Chondrocyte (in vitro differentiated cells): ENCODE measurements around the gene UPB1. TPM values are rescaled to one million over a fixed set of nuclear protein-coding genes. Genes with fewer than 3 reads are reported as not detected.

Source experiments
- DNase-seq: peaks from one replicate; pipeline ENCODE4 v3.0.0; 2021; ENCODE audit warnings: mixed read lengths, low spot score
- H3K27ac Mint-ChIP-seq: one replicate; pipeline ENCODE4 v1.8.0; 2021; ENCODE audit warnings: mild to moderate bottlenecking, moderate library complexity, mixed read lengths; ENCODE audit not compliant: unreplicated experiment
- H3K27me3 Mint-ChIP-seq: 2 replicates; pipeline ENCODE4 v1.8.0; 2021; ENCODE audit warnings: low read depth, mixed read lengths
- H3K36me3 Mint-ChIP-seq: 2 replicates; pipeline ENCODE4 v1.8.0; 2021; ENCODE audit warnings: low read depth, mixed read lengths
- H3K4me1 Mint-ChIP-seq: 2 replicates; pipeline ENCODE4 v1.8.0; 2021; ENCODE audit warnings: low read depth, mild to moderate bottlenecking, mixed read lengths
- H3K4me3 Mint-ChIP-seq: one replicate; pipeline ENCODE4 v1.8.0; 2021; ENCODE audit warnings: mild to moderate bottlenecking, moderate library complexity, mixed read lengths; ENCODE audit not compliant: unreplicated experiment
- H3K9me3 Mint-ChIP-seq: 2 replicates; pipeline ENCODE4 v1.8.0; 2021; ENCODE audit warnings: low read depth, mixed read lengths
- total RNA-seq: library from RNA; stranded (reverse); gene quantifications from 3 replicates; pipeline ENCODE4 v1.2.1, GENCODE V29; 2021
- TF ChIP-seq, protein P1 (sequence below): fragments of 200-600 bp; sonication (generic); IDR thresholded peaks from 2 replicates; pipeline ENCODE4 v1.5.0; 2021; ENCODE audit warnings: antibody characterized with exemption, mild to moderate bottlenecking, moderate library complexity

Gene UPB1
- total RNA-seq, 1 donor from 2014 or later, result 0.15 TPM

DNA sequence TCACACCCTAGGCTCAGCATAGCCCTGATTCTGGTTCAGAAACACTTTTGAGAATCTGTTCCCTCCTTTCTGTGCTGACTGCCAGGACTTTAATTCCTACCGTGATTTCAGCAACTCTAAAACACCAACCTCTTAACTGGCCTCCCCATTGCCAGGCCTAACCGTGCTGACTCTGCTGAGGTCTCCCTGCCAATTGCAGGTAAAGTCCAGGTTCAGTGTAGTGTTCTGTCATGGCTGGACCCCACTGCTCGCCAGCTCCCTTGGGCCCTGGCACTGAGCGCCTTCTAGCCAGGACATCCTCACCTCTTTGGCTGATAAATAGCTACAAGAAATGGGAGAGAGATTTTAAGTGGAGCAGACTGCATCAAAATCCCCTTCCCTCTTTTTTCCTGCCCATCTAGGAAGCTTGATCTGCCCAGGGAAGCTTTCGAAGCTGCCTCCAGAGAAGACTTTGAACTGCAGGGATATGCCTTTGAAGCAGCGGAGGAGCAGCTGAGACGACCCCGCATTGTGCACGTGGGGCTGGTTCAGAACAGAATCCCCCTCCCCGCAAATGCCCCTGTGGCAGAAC, 4.7 kb downstream of the UPB1 start:
- H3K27me3 Mint-ChIP-seq, result peaks cover 7% of the 10 kb centered on the region
- TF ChIP-seq, protein P1, sequence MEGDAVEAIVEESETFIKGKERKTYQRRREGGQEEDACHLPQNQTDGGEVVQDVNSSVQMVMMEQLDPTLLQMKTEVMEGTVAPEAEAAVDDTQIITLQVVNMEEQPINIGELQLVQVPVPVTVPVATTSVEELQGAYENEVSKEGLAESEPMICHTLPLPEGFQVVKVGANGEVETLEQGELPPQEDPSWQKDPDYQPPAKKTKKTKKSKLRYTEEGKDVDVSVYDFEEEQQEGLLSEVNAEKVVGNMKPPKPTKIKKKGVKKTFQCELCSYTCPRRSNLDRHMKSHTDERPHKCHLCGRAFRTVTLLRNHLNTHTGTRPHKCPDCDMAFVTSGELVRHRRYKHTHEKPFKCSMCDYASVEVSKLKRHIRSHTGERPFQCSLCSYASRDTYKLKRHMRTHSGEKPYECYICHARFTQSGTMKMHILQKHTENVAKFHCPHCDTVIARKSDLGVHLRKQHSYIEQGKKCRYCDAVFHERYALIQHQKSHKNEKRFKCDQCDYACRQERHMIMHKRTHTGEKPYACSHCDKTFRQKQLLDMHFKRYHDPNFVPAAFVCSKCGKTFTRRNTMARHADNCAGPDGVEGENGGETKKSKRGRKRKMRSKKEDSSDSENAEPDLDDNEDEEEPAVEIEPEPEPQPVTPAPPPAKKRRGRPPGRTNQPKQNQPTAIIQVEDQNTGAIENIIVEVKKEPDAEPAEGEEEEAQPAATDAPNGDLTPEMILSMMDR, result no peak

DNA sequence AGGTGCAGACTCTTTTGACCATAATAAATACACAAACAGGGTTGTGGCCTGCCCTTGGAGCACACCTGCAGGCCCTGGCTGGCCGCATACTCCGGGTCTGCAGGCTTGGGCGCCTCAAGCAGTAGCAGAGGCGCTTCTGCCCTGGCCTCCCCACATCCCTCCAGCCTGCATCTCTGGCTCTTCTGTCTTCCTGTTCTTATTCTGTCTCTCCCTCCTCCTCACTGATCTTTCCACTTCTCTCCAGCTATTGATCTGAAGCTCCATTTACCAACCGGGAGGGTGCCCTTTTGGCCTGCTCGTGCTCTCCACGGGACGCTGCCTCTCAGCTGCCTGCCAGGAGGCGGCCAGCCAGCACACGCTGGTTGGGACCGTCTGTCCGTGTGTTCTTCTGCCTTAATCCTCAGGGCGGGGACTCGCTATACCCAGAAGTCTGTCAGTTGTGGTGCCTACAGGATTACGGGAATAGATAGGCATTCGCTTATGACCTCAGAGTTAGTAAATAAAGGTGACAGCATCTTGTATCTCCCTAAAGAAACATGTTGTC, 5.2 kb downstream of the UPB1 start:
- peak; percentile 56 for DNase-seq
- TF ChIP-seq, protein P1, result no peak
- H3K9me3 Mint-ChIP-seq, result no peaks in the 10 kb centered on the region
- H3K27ac Mint-ChIP-seq, result no peak overlapping the region
- no peaks in the 10 kb centered on the region for H3K36me3 Mint-ChIP-seq
- H3K4me1 Mint-ChIP-seq, result no peaks in the 10 kb centered on the region
- no peak overlapping the region for H3K4me3 Mint-ChIP-seq
- H3K27me3 Mint-ChIP-seq, result peaks cover 7% of the 10 kb centered on the region

More for the DNA sequence above, 4.7 kb downstream of the UPB1 start:
- no peak overlapping the region for H3K4me3 Mint-ChIP-seq
- DNase-seq, result no peak
- no peak overlapping the region for H3K27ac Mint-ChIP-seq
- H3K9me3 Mint-ChIP-seq, result no peaks in the 10 kb centered on the region
- no peaks in the 10 kb centered on the region for H3K36me3 Mint-ChIP-seq
- H3K4me1 Mint-ChIP-seq, result no peaks in the 10 kb centered on the region

DNA sequence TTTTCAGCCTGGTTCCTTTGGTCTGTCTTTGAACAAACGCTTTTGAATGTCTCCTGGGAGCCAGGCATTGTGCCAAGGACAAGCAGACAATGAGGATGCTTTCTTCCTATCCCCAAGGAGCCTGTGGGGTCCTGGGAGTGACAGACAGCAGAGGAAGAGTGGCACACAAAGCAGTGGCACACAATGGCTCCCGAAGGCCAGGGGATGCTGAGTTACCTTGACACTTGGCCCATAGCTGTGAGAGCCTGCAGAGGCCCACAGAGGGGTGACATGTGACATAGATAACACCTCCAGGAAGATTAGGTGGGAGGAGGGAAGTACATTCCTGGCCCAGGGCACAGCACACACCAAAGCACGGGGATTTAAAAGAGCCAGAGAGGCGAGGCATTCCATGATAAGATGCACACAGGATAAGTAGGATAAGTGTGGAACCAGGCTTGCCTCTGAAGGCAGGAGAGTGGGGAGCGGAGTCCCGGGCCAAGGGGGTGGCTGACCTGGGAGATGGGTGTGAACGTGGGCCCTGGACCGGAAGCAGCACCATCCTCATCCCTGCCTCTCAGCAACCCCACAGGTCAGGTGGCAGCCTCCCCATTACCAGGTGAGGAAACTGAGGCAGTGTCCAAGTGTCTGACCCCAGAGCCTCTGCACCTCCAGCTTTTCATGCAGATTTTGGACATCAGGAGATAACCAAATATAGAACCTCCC, 6.3 kb downstream of the UPB1 start:
- Mint-ChIP-seq H3K27me3 (peaks cover 7% of the 10 kb centered on the region), H3K9me3 (no peaks in the 10 kb centered on the region), H3K4me1 (peaks cover under 1% of the 10 kb centered on the region), H3K36me3 (no peaks in the 10 kb centered on the region), H3K27ac (no peak overlapping the region), H3K4me3 (no peak overlapping the region)
- peak; percentile 56 for DNase-seq
- TF ChIP-seq, protein P1, result no peak

DNA sequence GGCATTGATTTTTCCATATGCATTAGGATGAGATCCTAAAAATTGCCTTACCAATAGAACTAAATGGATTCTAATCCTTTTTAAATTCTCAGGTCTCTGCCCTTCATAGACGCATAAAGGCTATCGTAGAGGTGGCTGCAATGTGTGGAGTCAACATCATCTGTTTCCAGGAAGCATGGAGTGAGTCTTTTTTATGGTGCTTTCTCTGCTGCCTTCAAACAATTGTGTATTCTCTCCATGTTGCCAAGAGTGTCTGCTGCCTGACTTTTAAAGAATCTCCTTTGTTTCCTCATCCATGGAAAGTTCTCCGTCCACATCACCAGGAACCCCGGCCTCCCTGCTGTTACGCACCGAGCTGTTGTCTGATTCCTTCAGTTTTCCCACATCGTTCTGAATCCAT, 6.9 kb downstream of the UPB1 start:
- H3K9me3 Mint-ChIP-seq, result no peaks in the 10 kb centered on the region
- H3K36me3 Mint-ChIP-seq, result no peaks in the 10 kb centered on the region
- H3K4me3 Mint-ChIP-seq, result no peak overlapping the region
- no peak overlapping the region for H3K27ac Mint-ChIP-seq
- DNase-seq, result no peak
- peaks cover 5% of the 10 kb centered on the region for H3K27me3 Mint-ChIP-seq
- H3K4me1 Mint-ChIP-seq, result peaks cover 6% of the 10 kb centered on the region
- TF ChIP-seq, protein P1, result no peak

DNA sequence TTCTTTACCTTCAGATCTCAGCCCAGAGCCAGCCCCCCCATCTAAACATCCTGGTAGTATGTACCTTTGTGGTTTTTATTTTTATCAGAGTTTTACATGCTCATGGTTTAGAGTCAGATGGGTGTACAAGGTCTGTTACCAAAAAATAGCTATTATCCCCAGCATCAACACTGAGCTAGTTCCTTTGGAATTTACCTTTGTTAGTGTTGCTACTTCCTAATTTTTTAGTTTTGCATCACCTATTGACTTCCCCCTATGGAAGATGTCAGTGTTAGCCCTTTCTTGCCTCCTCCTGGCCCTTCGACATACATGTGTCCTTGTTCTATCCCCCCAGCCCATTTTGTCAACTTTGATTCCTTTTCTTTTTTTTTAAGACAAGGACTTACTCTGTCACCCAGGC, 7.4 kb downstream of the UPB1 start:
- peaks cover 5% of the 10 kb centered on the region for H3K27me3 Mint-ChIP-seq
- no peak for DNase-seq
- H3K36me3 Mint-ChIP-seq, result no peaks in the 10 kb centered on the region
- H3K4me1 Mint-ChIP-seq, result peaks cover 9% of the 10 kb centered on the region
- TF ChIP-seq, protein P1, result no peak
- H3K4me3 Mint-ChIP-seq, result no peak overlapping the region
- no peaks in the 10 kb centered on the region for H3K9me3 Mint-ChIP-seq
- no peak overlapping the region for H3K27ac Mint-ChIP-seq
